Smooth muscle cell (in vitro differentiated cells): ENCODE results near the gene GNAZ. TPM values are rescaled to one million over a fixed set of nuclear protein-coding genes. Genes with fewer than 3 reads are reported as not detected.

Experiments used
- DNase-seq: peaks from one replicate; lab custom pipeline; 2025; ENCODE audit not compliant: unreplicated experiment; lab: John Stamatoyannopoulos, UW
- H2AFZ ChIP-seq: fragments of 200-600 bp; sonication (generic); 2 replicates; pipeline ENCODE4 v1.6.0; 2016; ENCODE audit warnings: antibody characterized with exemption, low read depth, mild to moderate bottlenecking
- H3F3A ChIP-seq: fragments of 200-600 bp; sonication (generic); 2 replicates; pipeline ENCODE4 v1.6.0; 2017; ENCODE audit warnings: antibody characterized with exemption, low read depth
- H3K27ac ChIP-seq: fragments of 200-600 bp; sonication (generic); 2 replicates; pipeline ENCODE4 v1.5.1; 2016; ENCODE audit warnings: low read depth, mild to moderate bottlenecking
- H3K27me3 ChIP-seq: fragments of 200-600 bp; sonication (generic); 2 replicates; pipeline ENCODE4 v1.6.1; 2016; ENCODE audit warnings: low read depth, mild to moderate bottlenecking
- H3K36me3 ChIP-seq: fragments of 200-600 bp; sonication (generic); 2 replicates; pipeline ENCODE4 v1.5.1; 2016; ENCODE audit warnings: low read depth
- H3K4me1 ChIP-seq: fragments of 200-600 bp; sonication (generic); 2 replicates; pipeline ENCODE4 v1.5.1; 2016; ENCODE audit warnings: low read depth
- H3K4me2 ChIP-seq: fragments of 200-600 bp; sonication (generic); 2 replicates; pipeline ENCODE4 v1.6.0; 2016; ENCODE audit warnings: mild to moderate bottlenecking
- H3K4me3 ChIP-seq: fragments of 200-600 bp; sonication (generic); 2 replicates; pipeline ENCODE4 v1.5.1; 2016; ENCODE audit warnings: mild to moderate bottlenecking
- H3K79me2 ChIP-seq: fragments of 200-600 bp; sonication (generic); 2 replicates; pipeline ENCODE4 v1.6.0; 2016; ENCODE audit warnings: low read depth, mild to moderate bottlenecking
- H3K9ac ChIP-seq: fragments of 200-600 bp; sonication (generic); 2 replicates; pipeline ENCODE4 v1.6.0; 2016; ENCODE audit warnings: low read depth
- H3K9me3 ChIP-seq: fragments of 200-600 bp; sonication (generic); replicated peaks from 2 replicates; pipeline ENCODE4 v1.5.1; 2016; ENCODE audit warnings: low read depth
- H4K20me1 ChIP-seq: fragments of 200-600 bp; sonication (generic); 2 replicates; pipeline ENCODE4 v1.6.0; 2016; ENCODE audit warnings: low read depth
- CTCF ChIP-seq: fragments of 200-600 bp; sonication (generic); IDR thresholded peaks from 2 replicates; pipeline ENCODE4 v1.5.1; 2017; ENCODE audit warnings: borderline replicate concordance, mild to moderate bottlenecking, antibody characterized with exemption; ENCODE audit not compliant: insufficient read depth, poor library complexity, severe bottlenecking
- WGBS: methylation state at CpG from one replicate; pipeline ENCODE4 v1.1.7; 2016; ENCODE audit warnings: low lambda C conversion rate; 5-methylcytosine and 5-hydroxymethylcytosine counted together
- polyA plus RNA-seq: library from polyadenylated mRNA; unstranded; fragments of >200 nt; fragmentation: Nextera tagmentation; extraction: Ambion mirVana; gene quantifications from 2 replicates; pipeline ENCODE4 v1.2.1, GENCODE V29; 2016
- total RNA-seq: library from RNA; depleted of rRNA; stranded (reverse); fragments of >200 nt; gene quantifications from 2 replicates; pipeline ENCODE4 v1.2.3, GENCODE V29; 2014

GNAZ gene
- total and polyA plus RNA-seq, 2 experiments from 2014 or later = 0.50 to 1.2 TPM

GRCh38 chr22:23084453-23085350 lies 14.4 kb downstream of the GNAZ start:
- H3K4me2 ChIP-seq = no peak overlapping the region
- H3K4me1 ChIP-seq = peaks cover 4% of the 10 kb centered on the region
- 95% methylated on average over 14 of the region's 14 CpGs for WGBS
- no peak overlapping the region for H3K4me3 ChIP-seq
- no peaks in the 10 kb centered on the region for H3K27me3 ChIP-seq
- H3K27ac ChIP-seq = no peak overlapping the region
- no peaks in the 10 kb centered on the region for H3K9me3 ChIP-seq
- H4K20me1 ChIP-seq = no peaks in the 10 kb centered on the region
- no peak for TF ChIP-seq CTCF
- no peak for DNase-seq
- no peaks in the 10 kb centered on the region for H3F3A ChIP-seq
- no peaks in the 10 kb centered on the region for H3K36me3 ChIP-seq
- no peaks in the 10 kb centered on the region for H3K79me2 ChIP-seq
- H3K9ac ChIP-seq = no peak overlapping the region
- H2AFZ ChIP-seq = no peak overlapping the region

DNA sequence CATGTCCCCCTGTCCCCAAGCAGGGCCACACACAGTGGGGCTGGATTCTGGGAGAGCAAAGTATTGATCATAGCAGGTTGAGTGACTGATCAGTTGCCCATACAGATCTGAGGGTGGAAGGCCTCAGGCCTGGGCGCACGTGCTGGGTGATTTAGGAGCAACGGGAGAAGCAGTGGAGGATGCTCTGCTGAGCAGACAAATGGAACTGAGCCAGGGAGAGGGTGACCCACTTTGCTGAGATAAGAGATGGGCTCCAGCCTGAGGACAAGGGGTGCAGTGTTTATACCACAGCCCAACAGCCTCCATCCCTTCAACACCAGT lies 15.0 kb downstream of the GNAZ start:
- DNase-seq = no peak
- Histone ChIP-seq H3K27me3 (no peaks in the 10 kb centered on the region), H3K36me3 (no peaks in the 10 kb centered on the region), H3K79me2 (no peaks in the 10 kb centered on the region), H4K20me1 (no peaks in the 10 kb centered on the region), H3K4me3 (no peak overlapping the region), H2AFZ (no peak overlapping the region), H3K4me2 (no peak overlapping the region), H3F3A (no peaks in the 10 kb centered on the region), H3K4me1 (peaks cover 4% of the 10 kb centered on the region), H3K9ac (no peak overlapping the region), H3K27ac (no peak overlapping the region), H3K9me3 (no peaks in the 10 kb centered on the region)
- 96% methylated on average over 3 of the region's 3 CpGs for WGBS
- TF ChIP-seq CTCF = no peak

DNA sequence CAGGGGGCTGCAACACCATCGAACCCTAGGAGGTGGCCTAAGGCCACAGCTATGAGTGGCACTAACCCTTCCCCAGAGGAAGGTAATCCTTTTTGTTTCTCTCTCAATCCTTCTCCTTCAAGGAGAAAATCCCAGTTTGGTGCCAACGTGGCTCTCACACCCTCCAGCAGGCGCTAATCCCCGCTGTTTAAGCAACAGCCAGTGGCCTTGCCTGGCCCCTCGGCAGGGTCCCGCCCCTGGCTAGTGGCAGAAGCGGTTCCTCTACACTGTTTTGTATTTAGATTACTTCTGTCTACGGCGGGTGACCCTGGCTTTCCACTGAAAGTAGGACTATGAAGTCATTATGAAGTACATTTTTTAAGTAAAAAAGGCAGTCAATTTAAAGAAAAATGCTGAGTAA lies 15.5 kb downstream of the GNAZ start:
- H3K9ac ChIP-seq = no peak overlapping the region
- WGBS = 80% methylated on average over 9 of the region's 9 CpGs

More for the DNA sequence above, 15.5 kb downstream of the GNAZ start:
- no peaks in the 10 kb centered on the region for H3K9me3 ChIP-seq
- no peak overlapping the region for H3K4me2 ChIP-seq
- H4K20me1 ChIP-seq = no peaks in the 10 kb centered on the region
- H3K27ac ChIP-seq = no peak overlapping the region
- no peaks in the 10 kb centered on the region for H3F3A ChIP-seq
- H2AFZ ChIP-seq = no peak overlapping the region
- no peaks in the 10 kb centered on the region for H3K27me3 ChIP-seq
- no peak for DNase-seq
- H3K4me1 ChIP-seq = peaks cover 4% of the 10 kb centered on the region
- H3K4me3 ChIP-seq = no peak overlapping the region
- no peaks in the 10 kb centered on the region for H3K36me3 ChIP-seq
- no peak for TF ChIP-seq CTCF
- no peaks in the 10 kb centered on the region for H3K79me2 ChIP-seq
